AG04450 (cell line): ENCODE results near the gene CLCC1. TPM values are rescaled to one million over a fixed set of nuclear protein-coding genes. Genes with fewer than 3 reads are reported as not detected.

Experiments
- CTCF ChIA-PET: fragments of 300-600, 350-600 bp; formaldehyde crosslinking; extraction: SDS; loops from one replicate; lab custom pipeline; 2022; ENCODE audit warnings: antibody characterized with exemption, inconsistent platforms; lab: Charles Lee
- POLR2A ChIA-PET: fragments of 350-600 bp; formaldehyde crosslinking; extraction: SDS; loops from one replicate; lab custom pipeline; 2021; ENCODE audit warnings: antibody characterized with exemption, inconsistent platforms; lab: Yijun Ruan, JAX
- DNase-seq: peaks from one replicate; pipeline ENCODE4 v3.0.0-alpha.2; 2011; ENCODE audit warnings: low read depth, low spot score
- H3K27ac ChIP-seq: one replicate; pipeline ENCODE4 v1.5.1; 2012; ENCODE audit warnings: low read depth, low read length, control low read depth
- H3K27me3 ChIP-seq: one replicate; pipeline ENCODE4 v1.6.0; 2012; ENCODE audit warnings: low read length; ENCODE audit not compliant: control insufficient read depth, insufficient read depth
- H3K4me3 ChIP-seq: 2 replicates; pipeline ENCODE4 v1.5.1; 2011; ENCODE audit warnings: mild to moderate bottlenecking, low read depth, low read length, control low read depth
- H3K9me3 ChIP-seq: 2 replicates; pipeline ENCODE4 v1.5.1; 2012; ENCODE audit warnings: low read length; ENCODE audit not compliant: control insufficient read depth, insufficient read depth
- CTCF ChIP-seq: IDR thresholded peaks from 2 replicates; pipeline ENCODE4 v1.5.1; 2011; ENCODE audit warnings: low read depth, low read length, control low read depth, inconsistent platforms
- polyA plus RNA-seq: library from polyadenylated mRNA; depleted of rRNA; stranded (reverse); fragments of >200 nt; gene quantifications from 2 replicates; pipeline ENCODE4 v1.2.3, GENCODE V29; 2011

The CLCC1 gene
- polyA plus RNA-seq, 1 experiment = 45.2 TPM

DNA sequence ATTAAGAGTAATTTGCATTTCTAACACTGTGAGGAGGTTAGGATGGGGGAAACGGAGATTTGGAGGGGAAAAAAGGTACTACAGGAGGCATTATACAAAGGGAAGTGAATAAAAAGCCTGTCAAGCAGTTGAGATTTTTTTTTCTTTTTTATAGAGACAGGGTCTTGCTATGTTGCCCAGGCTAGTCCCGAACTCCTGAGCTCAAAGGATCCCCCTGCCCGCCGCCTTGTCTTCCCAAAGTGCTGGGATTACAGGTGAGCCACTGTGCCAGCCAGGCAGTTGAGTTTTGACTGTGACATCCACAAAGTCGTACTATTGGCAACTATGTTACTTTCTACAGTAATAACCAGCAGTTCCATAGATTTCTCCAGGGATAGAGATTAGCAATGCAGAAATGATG, 2.6 kb downstream of the CLCC1 start:
- Histone ChIP-seq H3K4me3 (no peak overlapping the region), H3K27ac (no peak overlapping the region), H3K27me3 (no peaks in the 10 kb centered on the region), H3K9me3 (no peaks in the 10 kb centered on the region)
- DNase-seq = no peak
- CTCF ChIA-PET = no interaction called here
- POLR2A ChIA-PET = no interaction called here
- TF ChIP-seq CTCF = no peak

GRCh38 chr1:108957888-108958287, 5.4 kb downstream of the CLCC1 start:
- Histone ChIP-seq H3K9me3 (no peaks in the 10 kb centered on the region), H3K4me3 (no peak overlapping the region), H3K27me3 (no peaks in the 10 kb centered on the region), H3K27ac (no peak overlapping the region)
- POLR2A ChIA-PET = no interaction called here
- no peak for DNase-seq
- no peak for TF ChIP-seq CTCF
- CTCF ChIA-PET = interaction anchor here (1.1 kb wide), 1 partner anchor 155 kb away, joined by 7 read pairs; a partner anchor contains a TSS

DNA sequence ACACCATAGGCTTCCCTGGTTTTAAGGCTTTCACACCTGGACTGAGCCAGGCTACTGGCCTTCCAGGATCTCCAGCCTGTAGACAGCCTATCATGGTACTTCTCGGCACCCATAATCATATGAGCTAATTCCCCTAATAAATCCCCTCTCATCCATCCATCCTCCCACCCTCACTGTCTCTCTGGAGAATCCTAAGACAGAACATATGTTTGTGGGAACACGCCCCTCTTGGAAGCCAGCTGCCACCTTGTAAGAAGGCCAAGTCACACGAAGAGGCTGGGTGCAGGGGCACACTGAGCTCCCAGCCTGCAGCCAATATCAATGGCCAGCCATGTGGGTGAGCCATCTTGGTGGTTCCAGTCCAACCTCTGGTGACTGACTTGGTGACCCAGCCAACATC, 7.4 kb downstream of the CLCC1 start:
- ChIA-PET CTCF (no interaction called here), POLR2A (no interaction called here)
- Histone ChIP-seq H3K27ac (no peak overlapping the region), H3K27me3 (no peaks in the 10 kb centered on the region), H3K4me3 (no peak overlapping the region), H3K9me3 (no peaks in the 10 kb centered on the region)
- no peak for DNase-seq
- no peak for TF ChIP-seq CTCF

- Histone ChIP-seq H3K4me3 (no peak overlapping the region), H3K27ac (no peak overlapping the region), H3K9me3 (no peaks in the 10 kb centered on the region), H3K27me3 (no peaks in the 10 kb centered on the region)
- TF ChIP-seq CTCF = no peak
- ChIA-PET CTCF (no interaction called here), POLR2A (no interaction called here)
- no peak for DNase-seq
These were observed 8.2 kb downstream of the CLCC1 start for GRCh38 chr1:108955111-108955510.

DNA sequence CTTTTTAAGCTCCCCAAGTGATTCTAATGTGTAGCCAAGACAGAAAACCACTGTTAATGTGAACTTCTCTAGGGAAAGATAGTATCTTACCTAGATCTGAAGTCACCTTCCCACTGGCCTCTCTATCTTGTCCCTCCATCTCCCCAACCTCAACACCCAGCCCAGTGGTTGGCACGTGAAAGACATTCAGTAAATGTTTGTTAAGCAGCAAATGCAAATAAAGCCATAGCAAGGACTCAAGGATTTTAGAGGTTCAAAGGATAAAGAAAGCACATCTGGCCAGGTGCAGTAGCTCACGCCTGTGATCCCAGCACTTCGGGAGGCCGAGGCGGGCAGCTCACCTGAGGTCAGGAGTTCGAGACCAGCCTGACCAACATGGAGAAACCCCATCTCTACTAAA, 9.8 kb downstream of the CLCC1 start:
- DNase-seq = no peak
- H3K27me3 ChIP-seq = no peaks in the 10 kb centered on the region
- TF ChIP-seq CTCF = no peak
- ChIA-PET POLR2A (no interaction called here), CTCF (interaction anchor here (0.7 kb wide), 1 partner anchor 11 kb away, joined by 3 read pairs; no protein-coding TSS in a partner anchor)
- H3K9me3 ChIP-seq = no peaks in the 10 kb centered on the region
- no peak overlapping the region for H3K27ac ChIP-seq
- H3K4me3 ChIP-seq = no peak overlapping the region
